ENCODE results near the gene MYH3.
"Not testable (repeated sequence)": the region's sequence is repeated elsewhere in the genome, so short reads cannot be mapped to it uniquely, and the experiment has no call there.

The MYH3 gene

GRCh38 chr17:10657148-10657547 is at the start of gene MYH3:
MYH3 (minus strand) TSS chr17:10657309; CDS start chr17:10655064, 2,245 bp downstream.
- no peak for DNase-seq

- no peak for DNase-seq
Measured at GRCh38 chr17:10705727-10706126, 48.6 kb upstream of the MYH3 start.

GRCh38 chr17:10702574-10702973 is 45.5 kb upstream of the MYH3 start:
- no peak for DNase-seq

GRCh38 chr17:10699856-10700255 is 42.7 kb upstream of the MYH3 start:
- DNase-seq: peak; percentile 35

GRCh38 chr17:10698096-10698818 is 41.1 kb upstream of the MYH3 start:
- DNase-seq: peak; percentile 32

- peak; percentile 94 for DNase-seq
Measured at GRCh38 chr17:10697092-10698081, 40.3 kb upstream of the MYH3 start, which contains the start of the genes ADPRM and SCO1. ADPRM (plus strand) TSS chr17:10697594; CDS start chr17:10704927, 7,333 bp downstream. SCO1 (minus strand) TSS chr17:10697533; CDS start chr17:10697507, 26 bp downstream.

GRCh38 chr17:10695875-10696407 is 38.8 kb upstream of the MYH3 start:
- not testable (repeated sequence) for DNase-seq

GRCh38 chr17:10687499-10687898 is 30.4 kb upstream of the MYH3 start:
- DNase-seq: no peak

GRCh38 chr17:10683853-10684252 is 26.7 kb upstream of the MYH3 start:
- peak; percentile 45 for DNase-seq

- peak; percentile 94 for DNase-seq
Measured at GRCh38 chr17:10681866-10682446, 24.8 kb upstream of the MYH3 start.

- DNase-seq: no peak
Measured at GRCh38 chr17:10674704-10675103, 17.6 kb upstream of the MYH3 start.

GRCh38 chr17:10673312-10673711 is 16.2 kb upstream of the MYH3 start:
- no peak for DNase-seq

- DNase-seq: peak; percentile 61
Measured at GRCh38 chr17:10668775-10669174, 11.7 kb upstream of the MYH3 start.

GRCh38 chr17:10666906-10667305 is 9.8 kb upstream of the MYH3 start:
- no peak for DNase-seq

GRCh38 chr17:10664571-10664970 is 7.5 kb upstream of the MYH3 start:
- DNase-seq: no peak

GRCh38 chr17:10663231-10663630 is 6.1 kb upstream of the MYH3 start:
- no peak for DNase-seq

GRCh38 chr17:10661437-10661836 is 4.3 kb upstream of the MYH3 start:
- no peak for DNase-seq

- DNase-seq: no peak
Measured at GRCh38 chr17:10657879-10658278, 770 bp upstream of the MYH3 start.

- DNase-seq: no peak
Measured at GRCh38 chr17:10653987-10654386, 3.1 kb downstream of the MYH3 start.

GRCh38 chr17:10652984-10653659 is 4.0 kb downstream of the MYH3 start:
- no peak for DNase-seq

GRCh38 chr17:10651927-10652326 is 5.2 kb downstream of the MYH3 start:
- no peak for DNase-seq

GRCh38 chr17:10649602-10650001 is 7.5 kb downstream of the MYH3 start:
- no peak for DNase-seq
